ENCODE data around the gene ZSCAN21. TPM values are rescaled to one million over a fixed set of nuclear protein-coding genes. Genes with fewer than 3 reads are reported as not detected.

The ZSCAN21 gene
- total RNA-seq, 1 donor from 2014 or later = 14.8 TPM

- Histone ChIP-seq H3K27me3 (ENCODE audit: control insufficient read depth, insufficient read depth, low read length) (no peaks in the 10 kb centered on the region), H3K4me3 (ENCODE audit: low read depth, low read length) (no peak overlapping the region), H3K36me3 (ENCODE audit: control insufficient read depth, insufficient read depth, low read length) (peaks cover 24% of the 10 kb centered on the region)
- no peak for TF ChIP-seq CTCF (IDR thresholded peaks at IDR 0.05; ENCODE audit: insufficient read depth, low read length, poor library complexity, severe bottlenecking)
- DNase-seq (ENCODE audit: low read depth) = no peak
These were observed 25.3 kb downstream of the ZSCAN21 start for GRCh38 chr7:100074841-100075240.

- no peak for DNase-seq (ENCODE audit: low read depth)
- H3K27me3 ChIP-seq (ENCODE audit: control insufficient read depth, insufficient read depth, low read length) = no peaks in the 10 kb centered on the region
- TF ChIP-seq CTCF (IDR thresholded peaks at IDR 0.05; ENCODE audit: insufficient read depth, low read length, poor library complexity, severe bottlenecking) = no peak
- H3K4me3 ChIP-seq (ENCODE audit: low read depth, low read length) = no peak overlapping the region
- peaks cover 24% of the 10 kb centered on the region for H3K36me3 ChIP-seq (ENCODE audit: control insufficient read depth, insufficient read depth, low read length)
These were observed 25.8 kb downstream of the ZSCAN21 start for GRCh38 chr7:100075418-100075817.

GRCh38 chr7:100077205-100077604 lies 27.6 kb downstream of the ZSCAN21 start:
- DNase-seq (ENCODE audit: low read depth) = no peak
- Histone ChIP-seq H3K27me3 (ENCODE audit: control insufficient read depth, insufficient read depth, low read length) (no peaks in the 10 kb centered on the region), H3K4me3 (ENCODE audit: low read depth, low read length) (no peak overlapping the region), H3K36me3 (ENCODE audit: control insufficient read depth, insufficient read depth, low read length) (peaks cover 15% of the 10 kb centered on the region)
- TF ChIP-seq CTCF (IDR thresholded peaks at IDR 0.05; ENCODE audit: insufficient read depth, low read length, poor library complexity, severe bottlenecking) = no peak

GRCh38 chr7:100079024-100079560 lies 29.5 kb downstream of the ZSCAN21 start:
- H3K4me3 ChIP-seq (ENCODE audit: low read depth, low read length) = no peak overlapping the region
- DNase-seq (ENCODE audit: low read depth) = no peak
- no peaks in the 10 kb centered on the region for H3K27me3 ChIP-seq (ENCODE audit: control insufficient read depth, insufficient read depth, low read length)
- peaks cover 11% of the 10 kb centered on the region for H3K36me3 ChIP-seq (ENCODE audit: control insufficient read depth, insufficient read depth, low read length)
- TF ChIP-seq CTCF (IDR thresholded peaks at IDR 0.05; ENCODE audit: insufficient read depth, low read length, poor library complexity, severe bottlenecking) = no peak

GRCh38 chr7:100080907-100081534 lies 31.4 kb downstream of the ZSCAN21 start:
- Histone ChIP-seq H3K36me3 (ENCODE audit: control insufficient read depth, insufficient read depth, low read length) (peaks cover 3% of the 10 kb centered on the region), H3K4me3 (ENCODE audit: low read depth, low read length) (peak overlapping the region; percentile 96), H3K27me3 (ENCODE audit: control insufficient read depth, insufficient read depth, low read length) (no peaks in the 10 kb centered on the region)
- TF ChIP-seq CTCF (IDR thresholded peaks at IDR 0.05; ENCODE audit: insufficient read depth, low read length, poor library complexity, severe bottlenecking) = no peak
- no peak for DNase-seq (ENCODE audit: low read depth)
